Measurements from ENCODE around the gene SEMA7A. TPM values are rescaled to one million over a fixed set of nuclear protein-coding genes. Genes with fewer than 3 reads are reported as not detected.
A peak's percentile ranks its signal among the peaks of the same experiment; 100 is the strongest.

SEMA7A gene
- total RNA-seq, 1 experiment from 2014 or later = 3.8 TPM

GRCh38 chr15:74432968-74433591 is 678 bp downstream of the SEMA7A start:
- in situ Hi-C loops (cut with HindIII; ENCODE audit: low pct_unique_long_range_greater_than_20kb, low sequenced_read_pairs) = no loop called here
- no peak for DNase-seq (ENCODE audit: low read depth)

- in situ Hi-C loops (cut with HindIII; ENCODE audit: low pct_unique_long_range_greater_than_20kb, low sequenced_read_pairs) = no loop called here
- no peak for DNase-seq (ENCODE audit: low read depth)
Measured at GRCh38 chr15:74432271-74432967, 1.3 kb downstream of the SEMA7A start.

GRCh38 chr15:74431645-74432044 is 2.1 kb downstream of the SEMA7A start:
- DNase-seq (ENCODE audit: low read depth) = no peak
- in situ Hi-C loops (cut with HindIII; ENCODE audit: low pct_unique_long_range_greater_than_20kb, low sequenced_read_pairs) = no loop called here

GRCh38 chr15:74431116-74431515 is 2.6 kb downstream of the SEMA7A start:
- in situ Hi-C loops (cut with HindIII; ENCODE audit: low pct_unique_long_range_greater_than_20kb, low sequenced_read_pairs) = no loop called here
- DNase-seq (ENCODE audit: low read depth) = no peak

GRCh38 chr15:74430510-74430951 is 3.2 kb downstream of the SEMA7A start:
- no peak for DNase-seq (ENCODE audit: low read depth)
- in situ Hi-C loops (cut with HindIII; ENCODE audit: low pct_unique_long_range_greater_than_20kb, low sequenced_read_pairs) = no loop called here

- DNase-seq (ENCODE audit: low read depth) = no peak
- in situ Hi-C loops (cut with HindIII; ENCODE audit: low pct_unique_long_range_greater_than_20kb, low sequenced_read_pairs) = no loop called here
Measured at GRCh38 chr15:74429781-74430400, 3.9 kb downstream of the SEMA7A start.

GRCh38 chr15:74428970-74429780 is 4.6 kb downstream of the SEMA7A start:
- DNase-seq (ENCODE audit: low read depth) = no peak
- in situ Hi-C loops (cut with HindIII; ENCODE audit: low pct_unique_long_range_greater_than_20kb, low sequenced_read_pairs) = no loop called here

GRCh38 chr15:74428442-74428787 is 5.3 kb downstream of the SEMA7A start:
- DNase-seq (ENCODE audit: low read depth) = no peak
- in situ Hi-C loops (cut with HindIII; ENCODE audit: low pct_unique_long_range_greater_than_20kb, low sequenced_read_pairs) = no loop called here

GRCh38 chr15:74427607-74428441 is 5.9 kb downstream of the SEMA7A start:
- DNase-seq (ENCODE audit: low read depth) = no peak
- in situ Hi-C loops (cut with HindIII; ENCODE audit: low pct_unique_long_range_greater_than_20kb, low sequenced_read_pairs) = no loop called here

GRCh38 chr15:74426404-74427281 is 7.1 kb downstream of the SEMA7A start:
- in situ Hi-C loops (cut with HindIII; ENCODE audit: low pct_unique_long_range_greater_than_20kb, low sequenced_read_pairs) = no loop called here
- no peak for DNase-seq (ENCODE audit: low read depth)

GRCh38 chr15:74425630-74426029 is 8.1 kb downstream of the SEMA7A start:
- in situ Hi-C loops (cut with HindIII; ENCODE audit: low pct_unique_long_range_greater_than_20kb, low sequenced_read_pairs) = no loop called here

GRCh38 chr15:74424901-74425528 is 8.7 kb downstream of the SEMA7A start:
- in situ Hi-C loops (cut with HindIII; ENCODE audit: low pct_unique_long_range_greater_than_20kb, low sequenced_read_pairs) = no loop called here
- no peak for DNase-seq (ENCODE audit: low read depth)

More at GRCh38 chr15:74425630-74426029, 8.1 kb downstream of the SEMA7A start:
- DNase-seq (ENCODE audit: low read depth) = no peak

- no peak for DNase-seq (ENCODE audit: low read depth)
- in situ Hi-C loops (cut with HindIII; ENCODE audit: low pct_unique_long_range_greater_than_20kb, low sequenced_read_pairs) = no loop called here
Measured at GRCh38 chr15:74423431-74424257, 10.1 kb downstream of the SEMA7A start.

GRCh38 chr15:74422652-74423430 is 10.9 kb downstream of the SEMA7A start:
- in situ Hi-C loops (cut with HindIII; ENCODE audit: low pct_unique_long_range_greater_than_20kb, low sequenced_read_pairs) = no loop called here
- DNase-seq (ENCODE audit: low read depth) = peak; percentile 46

GRCh38 chr15:74422265-74422651 is 11.5 kb downstream of the SEMA7A start:
- in situ Hi-C loops (cut with HindIII; ENCODE audit: low pct_unique_long_range_greater_than_20kb, low sequenced_read_pairs) = no loop called here
- no peak for DNase-seq (ENCODE audit: low read depth)

Measured in Caki2 (cell line).